Uterus (tissue), 4 donors: ENCODE data around the gene ELMO1. TPM values are rescaled to one million over a fixed set of nuclear protein-coding genes. Genes with fewer than 3 reads are reported as not detected.

ENCODE experiments used
- DNase-seq, 2 donors: peaks; one replicate each; pipeline ENCODE4 v3.0.0-alpha.2; 2019 to 2020
- H3K27ac ChIP-seq, 2 donors: fragments of 200-600 bp; sonication (generic); 1 replicate in 1 of 2; 2 replicates in 1 of 2; pipeline ENCODE4 v1.5.1; 2016 to 2018
- H3K27me3 ChIP-seq, 2 donors: fragments of 200-600 bp; sonication (generic); one replicate each; pipeline ENCODE4 v1.5.1; 2018 to 2019; ENCODE audit warnings: control low read depth in 1 of 2
- H3K36me3 ChIP-seq, 2 donors: fragments of 200-600 bp; sonication (generic); one replicate each; pipeline ENCODE4 v1.5.1; 2019; ENCODE audit warnings: control low read depth in 1 of 2
- H3K4me1 ChIP-seq, 2 donors: fragments of 200-600 bp; sonication (generic); one replicate each; pipeline ENCODE4 v1.5.1; 2018 to 2019; ENCODE audit warnings: control low read depth in 1 of 2
- H3K4me3 ChIP-seq, 2 donors: fragments of 200-600 bp; sonication (generic); 1 replicate in 1 of 2; 2 replicates in 1 of 2; pipeline ENCODE4 v1.5.1; 2018 to 2019; ENCODE audit warnings: mild to moderate bottlenecking in 1 of 2
- H3K9me3 ChIP-seq, 2 donors: fragments of 200-600 bp; sonication (generic); one replicate each; pipeline ENCODE4 v1.5.1; 2019; ENCODE audit warnings: control low read depth in 1 of 2
- POLR2A ChIP-seq, 2 donors: fragments of 450-650 bp; IDR thresholded peaks; one replicate each; pipeline ENCODE4 v1.6.1; 2016; ENCODE audit warnings: antibody characterized with exemption in 2 of 2, mild to moderate bottlenecking in 1 of 2, moderate library complexity in 1 of 2
- intact Hi-C: fragments of 100-400 bp; cut with DNase I; formaldehyde crosslinking; loops from one replicate; pipeline ENCODE4 v1.15.1; 2023; ENCODE audit warnings: low total_unique reads
- total RNA-seq, 4 donors: library from RNA; depleted of rRNA in 3 of 4; stranded (reverse); fragments of >200 nt in 3 of 4; gene quantifications; one replicate each; pipeline versions ENCODE4 v1.1.0 to v1.2.4, GENCODE V29; 2014 to 2023
- TF ChIP-seq, protein P1 (sequence below), 4 experiments: fragments of 200-600 bp in 2 of 4; fragments of 450-650 bp in 2 of 4; sonication (generic) in 2 of 4; IDR thresholded peaks; one replicate each; pipeline ENCODE4 v1.5.1; 2016 to 2019; ENCODE audit warnings: antibody characterized with exemption in 4 of 4, mild to moderate bottlenecking in 2 of 4, moderate library complexity in 1 of 4
- donor health status: DM: yes; HTN: yes; CAD: no.

Gene ELMO1
- total RNA-seq, 4 donors from 2014 or later = 37.9 to 64.7 (median 55.5) TPM

DNA sequence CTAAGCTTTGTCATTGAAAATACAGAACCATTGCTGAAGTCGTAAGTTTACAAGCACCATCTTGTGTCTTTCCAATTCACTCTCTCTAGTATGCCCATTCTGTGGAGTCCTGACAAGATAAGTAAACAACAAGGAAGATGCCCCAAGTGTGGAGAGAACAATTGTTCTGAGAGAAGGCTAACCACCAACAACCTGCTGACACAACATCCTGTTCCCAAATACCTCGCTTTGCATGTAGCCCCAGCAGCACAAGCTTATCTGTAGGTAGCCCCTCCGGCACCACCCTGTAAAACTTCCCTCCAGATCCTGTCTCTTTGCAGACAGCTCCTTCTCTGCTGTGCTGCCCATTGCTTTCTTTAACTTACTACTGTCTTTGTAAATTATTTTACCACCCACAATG lies 491.0 kb downstream of the ELMO1 start:
- no peak overlapping the region for H3K27ac ChIP-seq
- H3K36me3 ChIP-seq = no peaks in the 10 kb centered on the region
- TF ChIP-seq, protein P1, sequence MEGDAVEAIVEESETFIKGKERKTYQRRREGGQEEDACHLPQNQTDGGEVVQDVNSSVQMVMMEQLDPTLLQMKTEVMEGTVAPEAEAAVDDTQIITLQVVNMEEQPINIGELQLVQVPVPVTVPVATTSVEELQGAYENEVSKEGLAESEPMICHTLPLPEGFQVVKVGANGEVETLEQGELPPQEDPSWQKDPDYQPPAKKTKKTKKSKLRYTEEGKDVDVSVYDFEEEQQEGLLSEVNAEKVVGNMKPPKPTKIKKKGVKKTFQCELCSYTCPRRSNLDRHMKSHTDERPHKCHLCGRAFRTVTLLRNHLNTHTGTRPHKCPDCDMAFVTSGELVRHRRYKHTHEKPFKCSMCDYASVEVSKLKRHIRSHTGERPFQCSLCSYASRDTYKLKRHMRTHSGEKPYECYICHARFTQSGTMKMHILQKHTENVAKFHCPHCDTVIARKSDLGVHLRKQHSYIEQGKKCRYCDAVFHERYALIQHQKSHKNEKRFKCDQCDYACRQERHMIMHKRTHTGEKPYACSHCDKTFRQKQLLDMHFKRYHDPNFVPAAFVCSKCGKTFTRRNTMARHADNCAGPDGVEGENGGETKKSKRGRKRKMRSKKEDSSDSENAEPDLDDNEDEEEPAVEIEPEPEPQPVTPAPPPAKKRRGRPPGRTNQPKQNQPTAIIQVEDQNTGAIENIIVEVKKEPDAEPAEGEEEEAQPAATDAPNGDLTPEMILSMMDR (IDR thresholded peaks at IDR 0.05) = no peak
- DNase-seq = no peak
- H3K27me3 ChIP-seq = no peaks in the 10 kb centered on the region
- no peaks in the 10 kb centered on the region for H3K9me3 ChIP-seq
- intact Hi-C loops = no loop called here
- no peak overlapping the region for H3K4me3 ChIP-seq
- no peaks in the 10 kb centered on the region for H3K4me1 ChIP-seq

DNA sequence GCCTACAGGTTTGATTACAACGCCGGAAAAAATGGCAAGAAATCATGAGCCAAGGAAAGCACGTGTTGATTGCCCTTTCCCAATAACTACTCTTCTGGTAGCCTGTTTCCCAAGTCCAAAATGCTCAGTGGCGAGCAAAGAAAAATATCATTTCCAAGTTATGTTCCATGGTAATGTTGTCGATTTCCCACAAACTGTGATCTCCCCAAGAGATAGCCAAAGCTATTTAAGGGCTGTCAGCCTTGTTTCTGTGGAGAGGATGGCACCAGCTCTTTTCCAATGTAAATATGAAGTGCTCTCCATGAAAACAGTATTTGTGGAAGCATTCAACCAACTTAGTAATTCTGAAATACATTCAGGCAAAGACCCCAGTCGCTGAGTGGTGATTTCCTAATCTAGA lies 491.9 kb downstream of the ELMO1 start:
- H3K4me1 ChIP-seq = no peaks in the 10 kb centered on the region
- TF ChIP-seq POLR2A (IDR thresholded peaks at IDR 0.05) = no peak
- TF ChIP-seq, protein P1 (IDR thresholded peaks at IDR 0.05) = no peak
- intact Hi-C loops = no loop called here

DNA sequence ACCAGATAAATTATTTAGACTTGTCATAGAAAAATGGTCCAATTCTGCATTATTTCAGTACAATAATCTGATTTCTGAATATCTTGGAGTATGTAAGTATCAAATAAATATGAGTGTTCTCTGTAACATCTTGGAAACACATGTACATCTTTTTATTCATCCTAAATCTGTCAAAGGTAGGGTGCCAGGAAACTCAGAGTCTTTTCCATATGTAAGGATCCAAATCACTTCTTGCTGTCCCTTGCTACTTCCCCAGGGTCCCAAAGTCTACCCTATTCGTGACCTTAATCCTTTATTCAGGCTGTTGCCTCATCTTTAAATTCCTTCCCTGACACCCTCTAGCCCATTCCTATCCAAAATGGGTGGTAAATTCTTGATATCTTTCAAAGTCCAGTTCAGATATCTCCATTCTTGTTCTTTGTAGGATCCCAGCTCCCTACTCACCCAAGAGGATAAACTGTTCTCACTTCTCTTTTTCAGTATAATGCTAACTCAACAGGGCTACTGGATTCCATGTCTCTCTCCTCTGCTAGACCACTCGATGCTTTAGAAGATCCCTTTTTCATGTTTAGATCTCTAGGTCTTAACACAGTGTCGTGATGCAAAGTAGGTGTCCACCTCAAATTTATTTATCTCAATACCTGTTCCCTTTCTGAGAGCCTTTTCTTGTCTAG lies 493.1 kb downstream of the ELMO1 start:
- Histone ChIP-seq H3K27me3 (no peaks in the 10 kb centered on the region), H3K4me1 (no peaks in the 10 kb centered on the region), H3K36me3 (no peaks in the 10 kb centered on the region), H3K27ac (no peak overlapping the region), H3K4me3 (no peak overlapping the region), H3K9me3 (no peaks in the 10 kb centered on the region)
- DNase-seq = no peak
- intact Hi-C loops = no loop called here
- TF ChIP-seq POLR2A (IDR thresholded peaks at IDR 0.05) = no peak
- TF ChIP-seq, protein P1 (IDR thresholded peaks at IDR 0.05) = no peak

More for the DNA sequence above, 491.9 kb downstream of the ELMO1 start:
- H3K27me3 ChIP-seq = no peaks in the 10 kb centered on the region
- no peaks in the 10 kb centered on the region for H3K9me3 ChIP-seq
- H3K4me3 ChIP-seq = no peak overlapping the region
- H3K36me3 ChIP-seq = no peaks in the 10 kb centered on the region
- DNase-seq = no peak
- no peak overlapping the region for H3K27ac ChIP-seq

DNA sequence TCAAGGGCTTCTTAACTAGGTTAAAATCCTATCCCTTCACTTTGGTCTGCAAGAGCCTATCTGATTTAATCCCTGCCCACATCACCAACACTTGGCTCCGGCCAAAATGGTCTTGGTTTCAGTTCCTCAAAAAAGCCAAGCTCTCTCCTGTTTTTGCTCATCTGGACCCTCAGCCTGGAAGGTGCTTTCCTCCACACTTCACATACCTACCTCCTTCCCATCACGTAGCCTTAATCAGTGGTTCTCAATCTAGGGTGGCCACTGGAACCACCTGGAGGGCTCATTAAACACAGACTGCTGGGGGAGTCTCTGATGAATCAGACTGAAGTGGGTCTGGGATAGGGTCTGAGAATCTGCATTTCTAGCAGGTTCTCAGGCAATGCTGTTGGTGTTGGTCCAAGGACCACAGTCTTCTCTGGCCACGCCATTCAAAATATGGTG lies 497.4 kb downstream of the ELMO1 start:
- intact Hi-C loops = no loop called here
- Histone ChIP-seq H3K36me3 (no peaks in the 10 kb centered on the region), H3K9me3 (no peaks in the 10 kb centered on the region), H3K27ac (no peak overlapping the region), H3K4me1 (no peaks in the 10 kb centered on the region), H3K4me3 (no peak overlapping the region), H3K27me3 (no peaks in the 10 kb centered on the region)
- TF ChIP-seq, protein P1 (IDR thresholded peaks at IDR 0.05) = no peak
- no peak for TF ChIP-seq POLR2A (IDR thresholded peaks at IDR 0.05)
- no peak for DNase-seq

DNA sequence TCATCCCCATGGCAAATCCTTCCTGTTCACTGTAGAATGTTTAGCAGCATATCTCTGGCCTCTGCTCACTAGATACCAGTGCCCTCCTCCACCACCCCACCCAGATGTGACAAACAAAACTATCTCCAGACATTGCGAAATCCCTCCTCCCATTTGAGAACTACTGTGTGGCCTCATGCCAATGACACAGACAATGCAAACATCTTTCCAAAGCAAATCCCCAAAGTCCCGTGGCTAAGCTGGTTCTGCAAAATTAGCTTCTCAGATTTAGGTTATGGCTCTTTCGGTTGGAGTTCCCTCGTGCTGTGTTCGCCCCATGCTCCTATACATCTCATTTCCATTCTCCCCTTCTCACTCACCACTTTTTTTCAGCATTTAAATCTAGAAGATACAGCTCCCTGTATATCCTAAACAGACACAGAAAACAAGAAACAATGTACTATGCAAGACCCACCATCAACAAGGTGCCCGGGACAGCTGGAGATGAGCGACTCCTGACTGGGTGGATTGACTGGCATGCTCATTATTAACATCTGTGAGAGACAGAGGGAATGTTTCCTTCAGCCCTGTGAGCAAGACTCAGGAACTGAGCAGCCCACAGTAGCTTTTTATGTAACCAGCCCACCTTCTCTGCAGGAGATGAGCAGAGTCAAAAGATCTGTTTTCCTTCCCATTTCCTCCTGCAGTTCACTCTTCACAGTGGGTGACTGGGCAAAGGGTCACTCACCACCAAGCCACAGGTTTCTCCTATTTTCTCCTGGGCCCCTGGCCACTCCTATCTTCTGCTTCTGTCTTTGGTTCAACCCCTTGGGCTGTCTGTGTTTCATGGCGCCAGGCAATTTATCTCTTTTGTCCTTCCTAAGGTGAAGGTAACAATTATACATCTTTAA lies 498.7 kb downstream of the ELMO1 start:
- Histone ChIP-seq H3K36me3 (no peaks in the 10 kb centered on the region), H3K27ac (no peak overlapping the region), H3K27me3 (no peaks in the 10 kb centered on the region), H3K4me1 (no peaks in the 10 kb centered on the region), H3K9me3 (no peaks in the 10 kb centered on the region), H3K4me3 (no peak overlapping the region)
- TF ChIP-seq, protein P1 (IDR thresholded peaks at IDR 0.05) = no peak
- no peak for TF ChIP-seq POLR2A (IDR thresholded peaks at IDR 0.05)
- peak in 1 of 2 donors; percentile 18 for DNase-seq
- intact Hi-C loops = no loop called here
